GM18873 (cell line): Measurements from ENCODE around the gene BBS12.

ENCODE experiments used
- ATAC-seq: cut with Tn5 transposase; IDR thresholded peaks from one replicate; pipeline ENCODE4 v1.9.1; 2021; ENCODE audit warnings: mild to moderate bottlenecking, moderate library complexity, moderate number of reproducible peaks; ENCODE audit not compliant: unreplicated experiment, low FRiP score

Gene BBS12

GRCh38 chr4:122732329-122733026 lies at the start of gene BBS12:
BBS12 (plus strand) TSS chr4:122732704; CDS start chr4:122741893, 9,189 bp downstream.
- peak; percentile 100 for ATAC-seq

DNA sequence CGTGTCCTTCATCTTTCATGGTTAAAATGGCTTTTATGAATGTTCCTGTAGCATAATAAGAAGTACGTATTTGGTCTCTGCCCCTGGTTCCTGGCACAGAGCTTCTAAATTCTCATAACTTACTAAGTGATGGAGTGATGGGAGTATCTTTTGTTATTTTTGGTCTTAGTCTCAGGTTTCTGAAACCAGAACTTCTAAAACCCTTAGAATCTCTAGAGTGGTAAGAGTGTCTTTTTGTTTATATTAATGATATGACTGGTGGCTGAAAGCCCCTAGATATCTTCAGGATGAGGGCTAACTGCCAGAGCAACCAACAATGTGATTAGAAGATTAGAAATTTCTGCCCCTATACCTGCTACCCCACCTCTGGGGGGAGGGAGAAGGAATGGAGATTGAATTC lies 45.8 kb upstream of the BBS12 start:
- no peak for ATAC-seq

- no peak for ATAC-seq
Measured at GRCh38 chr4:122687531-122688061, 44.9 kb upstream of the BBS12 start.

GRCh38 chr4:122688529-122689140 lies 43.9 kb upstream of the BBS12 start:
- ATAC-seq = no peak

DNA sequence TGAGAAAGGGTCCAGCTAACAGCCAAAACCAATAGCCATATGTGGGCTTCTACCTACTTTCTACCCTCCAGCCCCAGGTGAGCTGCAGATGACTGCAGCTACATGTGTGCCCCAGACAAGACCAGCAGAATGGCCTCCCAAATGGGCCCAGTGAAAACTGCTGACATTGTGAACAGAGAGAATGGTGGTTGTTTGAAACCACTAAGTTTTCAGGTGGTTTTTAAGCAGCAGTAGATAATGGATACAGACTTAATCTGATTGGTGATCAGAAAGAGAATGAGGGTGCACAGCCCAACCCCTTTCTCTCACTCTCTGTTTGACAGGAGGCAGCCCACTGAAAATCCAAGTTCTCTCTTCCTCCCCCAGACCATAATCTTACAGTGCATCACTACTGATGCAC lies 42.5 kb upstream of the BBS12 start:
- ATAC-seq = peak; percentile 92

GRCh38 chr4:122691988-122692387 lies 40.5 kb upstream of the BBS12 start:
- no peak for ATAC-seq

GRCh38 chr4:122692641-122693520 lies 39.6 kb upstream of the BBS12 start:
- ATAC-seq = no peak

DNA sequence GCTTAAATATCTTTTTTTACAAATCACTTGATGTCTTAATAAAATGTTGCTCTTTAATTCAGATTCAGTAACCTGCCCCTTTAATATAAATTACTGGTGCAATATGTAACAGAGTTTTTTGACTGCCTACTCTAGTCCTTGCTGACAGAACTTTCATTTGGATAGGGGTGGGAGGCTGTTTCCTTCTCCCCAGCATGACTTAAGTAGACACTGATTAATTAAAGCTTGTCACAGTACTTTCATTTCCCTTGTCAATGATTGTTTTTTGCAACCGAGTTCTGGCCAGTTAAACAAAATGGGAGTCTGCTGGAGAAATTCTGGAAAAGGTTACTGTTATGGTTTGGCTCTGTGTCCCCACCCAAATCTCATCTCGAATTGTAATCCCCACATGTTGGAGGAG lies 37.3 kb upstream of the BBS12 start:
- no peak for ATAC-seq

GRCh38 chr4:122700178-122700725 lies 32.3 kb upstream of the BBS12 start:
- no peak for ATAC-seq

- no peak for ATAC-seq
Measured at GRCh38 chr4:122701061-122701460, 31.4 kb upstream of the BBS12 start.

DNA sequence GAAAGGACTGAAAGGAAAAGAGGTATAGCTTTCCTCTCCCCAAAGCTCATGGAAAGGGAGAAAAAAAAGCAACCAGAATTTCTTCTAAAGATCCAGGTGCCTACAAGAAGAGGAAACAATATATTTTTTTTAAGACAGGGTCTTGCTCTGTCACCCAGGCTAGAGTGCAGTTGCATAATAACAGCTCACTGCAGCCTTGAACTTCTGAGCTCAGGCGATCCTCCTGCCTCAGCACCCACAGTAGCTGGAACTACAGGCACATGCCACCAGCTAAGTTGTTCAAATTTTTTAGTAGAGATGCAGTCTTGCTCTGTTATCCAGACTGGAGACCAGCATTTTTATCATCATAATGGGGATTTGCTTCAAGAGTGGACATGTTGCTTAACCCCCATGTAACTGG lies 30.5 kb upstream of the BBS12 start:
- no peak for ATAC-seq

GRCh38 chr4:122702939-122703338 lies 29.6 kb upstream of the BBS12 start:
- ATAC-seq = no peak

GRCh38 chr4:122703868-122704267 lies 28.6 kb upstream of the BBS12 start:
- ATAC-seq = no peak

DNA sequence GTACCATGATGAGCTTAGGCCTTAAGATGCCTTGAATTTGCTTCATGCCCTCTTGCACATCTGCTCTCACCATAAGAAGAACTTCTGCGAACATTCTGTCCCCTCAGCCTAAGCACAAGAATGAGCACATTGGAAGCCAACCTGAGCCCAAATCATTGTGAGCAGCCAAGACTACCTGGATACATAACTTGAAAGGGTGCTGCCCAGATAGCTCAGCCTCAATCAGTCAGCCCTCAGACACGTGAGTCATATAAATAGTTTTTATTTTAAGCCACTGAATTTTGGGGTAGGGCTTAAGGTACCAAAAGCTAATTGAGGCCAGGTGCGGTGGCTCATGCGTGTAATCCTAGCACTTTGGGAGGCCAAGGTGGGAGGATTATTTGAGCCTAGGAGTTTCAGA lies 27.5 kb upstream of the BBS12 start:
- ATAC-seq = no peak

DNA sequence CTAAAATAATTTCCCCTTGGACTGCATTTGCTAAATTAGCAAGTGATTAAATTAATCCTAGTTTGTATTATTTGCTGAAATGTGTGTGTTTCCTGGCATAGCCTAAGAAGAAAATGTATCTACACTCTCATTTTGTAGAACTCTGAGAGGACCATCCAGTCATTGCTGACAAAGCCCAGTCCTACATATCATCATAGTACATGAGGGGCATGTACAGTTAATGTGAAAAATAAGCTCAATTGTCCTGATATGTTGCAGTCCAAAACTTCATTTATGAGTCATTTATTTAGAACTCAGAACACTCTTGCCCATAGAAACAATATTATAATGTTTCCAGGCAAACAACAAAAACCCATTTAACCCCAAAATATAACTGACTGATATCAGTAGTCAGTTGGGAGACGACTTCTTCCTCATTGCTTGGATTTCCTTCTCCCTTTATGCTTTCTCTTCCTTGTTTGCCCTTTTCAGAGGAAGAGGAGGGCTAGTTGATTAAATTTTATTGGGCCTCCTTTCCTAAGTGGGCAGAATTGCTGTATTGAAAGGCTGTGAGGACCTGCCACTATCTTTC lies 26.9 kb upstream of the BBS12 start:
- ATAC-seq = no peak

- ATAC-seq = no peak
Measured at GRCh38 chr4:122706511-122706910, 26.0 kb upstream of the BBS12 start.

GRCh38 chr4:122707497-122707896 lies 25.0 kb upstream of the BBS12 start:
- no peak for ATAC-seq

DNA sequence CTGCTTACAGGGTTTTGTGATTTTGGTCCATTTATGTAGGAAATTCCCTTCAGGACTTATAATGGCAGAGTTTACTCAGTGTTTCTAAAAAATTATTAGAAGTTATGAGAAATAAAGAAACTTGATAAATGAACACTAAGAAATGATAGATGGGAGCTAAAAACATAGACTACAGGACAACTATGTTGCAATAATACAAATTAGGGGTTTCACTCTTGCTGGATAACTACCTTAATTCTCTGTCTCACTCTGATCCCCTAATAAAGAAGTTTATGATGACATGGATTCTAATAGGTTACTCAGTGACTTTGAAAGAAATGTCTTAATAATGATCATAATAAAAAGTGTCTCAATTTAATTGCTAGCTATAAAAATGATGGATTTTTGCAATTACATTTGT lies 23.3 kb upstream of the BBS12 start:
- no peak for ATAC-seq

DNA sequence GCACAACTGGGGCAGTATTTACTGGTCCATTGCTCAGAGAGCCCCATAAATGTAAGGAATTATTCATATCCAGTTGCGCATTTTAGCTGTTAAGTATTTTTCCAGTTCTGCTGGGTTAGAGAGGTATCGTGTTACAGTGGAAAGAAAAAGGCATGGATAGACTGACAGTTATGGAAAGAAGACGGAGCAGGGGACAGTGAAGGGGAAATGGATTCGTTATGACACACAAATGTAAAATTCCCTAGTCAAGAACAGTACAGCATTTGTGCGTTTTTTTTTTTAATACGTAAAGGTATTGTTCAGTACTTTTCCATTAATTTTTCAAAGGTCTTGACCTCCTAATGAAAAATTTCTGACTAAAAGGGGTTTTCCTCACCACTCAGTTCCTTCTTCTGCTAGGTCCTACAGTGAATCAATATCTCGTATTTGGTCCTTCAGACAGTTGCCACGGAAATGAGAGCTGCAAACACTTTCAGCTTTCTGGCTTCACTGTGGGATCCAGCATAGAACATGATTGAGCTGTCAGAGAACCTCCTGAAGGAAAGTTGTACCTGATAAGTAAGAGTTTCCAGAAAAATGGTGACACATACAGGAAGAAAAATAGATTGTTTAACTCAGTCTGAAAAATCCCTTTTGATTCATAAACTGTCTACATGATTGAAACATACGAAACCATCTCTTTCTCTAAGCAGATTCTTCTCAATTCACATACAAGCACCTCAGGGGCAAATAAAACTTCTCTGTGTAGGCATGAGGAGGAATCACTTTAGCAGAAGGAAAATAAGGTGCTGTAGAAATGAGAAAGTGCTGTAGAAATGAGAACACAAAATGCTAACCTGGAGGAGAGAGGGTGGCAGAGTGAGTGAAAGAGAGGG lies 21.8 kb upstream of the BBS12 start:
- ATAC-seq = peak; percentile 78

DNA sequence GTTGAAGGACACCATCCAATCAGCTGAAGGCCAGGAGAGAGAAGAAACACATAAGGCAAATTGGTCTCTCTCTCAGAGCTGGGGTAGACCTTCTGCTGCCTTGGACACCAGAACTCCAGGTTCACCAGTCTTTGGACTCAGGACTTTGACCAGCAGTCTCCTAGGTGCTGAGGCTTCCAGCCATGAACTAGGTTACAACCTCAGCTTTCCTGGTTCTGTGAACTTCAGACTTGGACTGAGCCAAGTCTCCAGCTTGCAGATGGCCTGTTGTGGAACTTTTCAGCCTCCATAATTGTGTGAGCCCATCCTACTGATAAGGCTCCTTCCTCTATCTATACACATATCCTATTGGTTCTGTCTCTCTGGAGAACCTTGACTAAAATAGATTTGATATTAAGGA lies 20.6 kb upstream of the BBS12 start:
- no peak for ATAC-seq
